Panc1 (cell line): ENCODE data around the gene LRSAM1. TPM values are rescaled to one million over a fixed set of nuclear protein-coding genes. Genes with fewer than 3 reads are reported as not detected.

Source experiments
- ATAC-seq: fragments of 200-7000 bp; cut with Tn5 transposase; 2 replicates; pipeline ENCODE4 v1.9.1; 2020; ENCODE audit warnings: mild to moderate bottlenecking, moderate library complexity
- BruUV-seq: library from RNA; stranded (reverse); fragments of 400-500 nt; replicated peaks from 2 replicates; lab custom pipeline; 2021; lab: Mats Ljungman, UMichigan
- CTCF ChIA-PET: fragments of 300-600 bp; sonication (Branson Sonifier 250); formaldehyde crosslinking; loops from one replicate; lab custom pipeline; 2022; ENCODE audit warnings: antibody characterized with exemption; lab: Charles Lee
- POLR2A ChIA-PET: fragments of 300-600 bp; sonication (Branson Sonifier 250); formaldehyde crosslinking; loops from one replicate; lab custom pipeline; 2022; ENCODE audit warnings: antibody characterized with exemption; lab: Charles Lee
- DNase-seq: peaks from one replicate; pipeline ENCODE4 v3.0.0-alpha.2; 2010; ENCODE audit warnings: low read depth, low spot score
- H3K27ac ChIP-seq: 2 replicates; pipeline ENCODE4 v1.5.1; 2011; ENCODE audit warnings: mild to moderate bottlenecking, low read length, inconsistent platforms
- H3K27me3 ChIP-seq: fragments of 200-500 bp; sonication (Bioruptor generic); 2 replicates; pipeline ENCODE4 v1.6.0; 2014; ENCODE audit warnings: low read length, inconsistent platforms; ENCODE audit not compliant: control insufficient read depth, insufficient read depth
- H3K36me3 ChIP-seq: fragments of 200-500 bp; sonication (Bioruptor generic); 2 replicates; pipeline ENCODE4 v1.5.1; 2014; ENCODE audit warnings: inconsistent platforms, mild to moderate bottlenecking, low read length, moderate library complexity; ENCODE audit not compliant: control insufficient read depth, insufficient read depth
- H3K4me1 ChIP-seq: 2 replicates; pipeline ENCODE4 v1.5.1; 2011; ENCODE audit warnings: inconsistent platforms, mild to moderate bottlenecking, low read length, moderate library complexity; ENCODE audit not compliant: control insufficient read depth, insufficient read depth
- H3K4me3 ChIP-seq, 2 experiments: 2 replicates each; pipeline ENCODE4 v1.5.1; 2011 to 2012; ENCODE audit warnings: low read depth in 2 of 2, low read length in 2 of 2, mild to moderate bottlenecking in 2 of 2, inconsistent platforms in 1 of 2, moderate library complexity in 1 of 2
- H3K9me3 ChIP-seq: fragments of 200-500 bp; sonication (Bioruptor generic); 2 replicates; pipeline ENCODE4 v1.5.1; 2014; ENCODE audit warnings: low read depth, mild to moderate bottlenecking, inconsistent platforms, low read length, moderate library complexity; ENCODE audit not compliant: control insufficient read depth, insufficient read depth
- CTCF ChIP-seq: fragments of 450-650 bp; IDR thresholded peaks from 2 replicates; pipeline ENCODE4 v1.5.1; 2017; ENCODE audit warnings: mild to moderate bottlenecking
- POLR2AphosphoS5 ChIP-seq: IDR thresholded peaks from 2 replicates; pipeline ENCODE4 v1.6.1; 2012; ENCODE audit warnings: mild to moderate bottlenecking, low read depth, low read length, moderate library complexity
- REST ChIP-seq, 2 experiments: IDR thresholded peaks; 2 replicates each; pipeline ENCODE4 v1.6.1; 2011 to 2012; ENCODE audit warnings: low read depth in 2 of 2, control low read depth in 1 of 2, low read length in 1 of 2, mild to moderate bottlenecking in 1 of 2, moderate library complexity in 1 of 2; ENCODE audit not compliant: insufficient read depth in 1 of 2
- SIN3A ChIP-seq: IDR thresholded peaks from 2 replicates; pipeline ENCODE4 v1.6.1; 2012; ENCODE audit warnings: low read depth, mild to moderate bottlenecking, low read length, moderate library complexity, borderline replicate concordance; ENCODE audit not compliant: insufficient read depth
- TCF7L2 ChIP-seq: IDR thresholded peaks from 2 replicates; pipeline ENCODE4 v1.6.1; 2011; ENCODE audit warnings: mild to moderate bottlenecking, low read depth, low read length, inconsistent platforms
- in situ Hi-C: cut with HindIII; loops from 2 replicates; pipeline ENCODE4 v1.10.0; 2016; ENCODE audit warnings: low sequenced_read_pairs, low pct_unique_long_range_greater_than_20kb
- intact Hi-C: fragments of 100-400 bp; cut with micrococcal nuclease; formaldehyde crosslinking; loops from one replicate; pipeline ENCODE4 v1.10.0; 2022; ENCODE audit not compliant: unreplicated experiment
- total RNA-seq: library from RNA; stranded (reverse); gene quantifications from one replicate; pipeline ENCODE4 v1.2.1, GENCODE V29; 2021; ENCODE audit not compliant: unreplicated experiment

The LRSAM1 gene
- total RNA-seq, 1 experiment from 2014 or later, result 15.4 TPM

- Histone ChIP-seq H3K36me3 (no peaks in the 10 kb centered on the region), H3K27ac (no peak overlapping the region), H3K4me1 (peaks cover 12% of the 10 kb centered on the region), H3K9me3 (no peaks in the 10 kb centered on the region), H3K27me3 (no peaks in the 10 kb centered on the region), H3K4me3 (no peak overlapping the region)
- ATAC-seq, result no peak
- DNase-seq, result no peak
- ChIA-PET CTCF (no interaction called here), POLR2A (no interaction called here)
- in situ Hi-C loops, result no loop called here
- BruUV-seq, result no TSS peak
- intact Hi-C loops, result no loop called here
- TF ChIP-seq TCF7L2, result no peak
- TF ChIP-seq CTCF, result no peak
- no peak for TF ChIP-seq REST (IDR thresholded peaks at IDR 0.05; ENCODE audit: insufficient read depth in 1 of 2, low read depth in 2 of 2, low read length in 1 of 2)
- no peak for TF ChIP-seq POLR2AphosphoS5
- no peak for TF ChIP-seq SIN3A
These were observed 79.1 kb downstream of the LRSAM1 start for GRCh38 chr9:127530206-127530941.

- no peaks in the 10 kb centered on the region for H3K9me3 ChIP-seq
- no peak overlapping the region for H3K27ac ChIP-seq
- ChIA-PET POLR2A (no interaction called here), CTCF (no interaction called here)
- BruUV-seq, result no TSS peak
- in situ Hi-C loops (no loop called here), intact Hi-C loops (no loop called here)
- H3K4me3 ChIP-seq, result no peak overlapping the region
- H3K4me1 ChIP-seq, result peaks cover 24% of the 10 kb centered on the region
- DNase-seq (no peak), ATAC-seq (no peak)
- H3K36me3 ChIP-seq, result no peaks in the 10 kb centered on the region
- TF ChIP-seq REST (IDR thresholded peaks at IDR 0.05; ENCODE audit: insufficient read depth in 1 of 2, low read depth in 2 of 2, low read length in 1 of 2) (no peak), POLR2AphosphoS5 (no peak), SIN3A (no peak), CTCF (no peak), TCF7L2 (no peak)
- no peaks in the 10 kb centered on the region for H3K27me3 ChIP-seq
These were observed 80.4 kb downstream of the LRSAM1 start for GRCh38 chr9:127531676-127532075.
